Hindlimb muscle (tissue), 1 donor: ENCODE results near the gene IFNA21. TPM values are rescaled to one million over a fixed set of nuclear protein-coding genes. Genes with fewer than 3 reads are reported as not detected.
"Not testable (repeated sequence)": the region's sequence is repeated elsewhere in the genome, so short reads cannot be mapped to it uniquely, and the experiment has no call there.

ENCODE experiments used
- DNase-seq: peaks from one replicate; pipeline ENCODE4 v3.0.0-alpha.2; 2013
- polyA plus RNA-seq: library from polyadenylated mRNA; unstranded; fragments of 120-200 nt; gene quantifications from one replicate; pipeline ENCODE4 v1.2.1, GENCODE V29; 2013; ENCODE audit not compliant: insufficient read length

Gene IFNA21
- polyA plus RNA-seq, 1 donor, result not detected

DNA sequence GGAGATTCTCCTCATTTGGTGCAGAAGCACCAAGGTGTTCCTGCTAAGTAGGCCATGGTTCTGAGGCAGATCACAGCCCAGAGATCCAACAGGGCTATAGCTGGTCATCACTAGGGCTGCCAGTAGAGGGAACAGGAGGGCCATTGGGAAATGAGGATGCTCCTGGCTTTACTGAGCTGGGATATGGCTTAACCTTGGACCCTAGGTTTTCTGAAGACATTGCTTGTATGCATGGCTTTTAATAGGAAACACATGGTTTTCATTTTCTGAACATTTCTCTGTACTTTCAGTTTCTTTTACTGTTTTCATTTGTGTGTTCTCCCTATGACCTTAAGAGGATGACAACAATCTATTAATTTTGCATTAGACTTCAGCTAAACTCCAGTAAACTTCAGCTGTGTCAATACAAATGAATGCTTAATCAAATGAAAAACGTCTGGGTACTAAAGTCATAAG, 25.0 kb downstream of the IFNA21 start, which contains the start of gene IFNW1:
IFNW1 (minus strand) TSS at position 406 of the 456 bp plus-strand sequence; CDS start at position 144, 262 bp downstream.
- no peak for DNase-seq

- DNase-seq, result no peak
These were observed 29.4 kb downstream of the IFNA21 start for GRCh38 chr9:21137020-21137419.

- DNase-seq, result no peak
These were observed 30.7 kb downstream of the IFNA21 start for GRCh38 chr9:21135736-21136135.

GRCh38 chr9:21128186-21128585, 38.3 kb downstream of the IFNA21 start:
- DNase-seq, result not testable (repeated sequence)

- DNase-seq, result no peak
These were observed 44.7 kb downstream of the IFNA21 start for GRCh38 chr9:21121595-21122251.

- DNase-seq, result no peak
These were observed 45.4 kb downstream of the IFNA21 start for GRCh38 chr9:21121079-21121478.

GRCh38 chr9:21119093-21119770, 47.2 kb downstream of the IFNA21 start:
- no peak for DNase-seq

Other genes with a start within 250 kb of the IFNA21 start
- 1.4 TPM for gene HACD4, start 135.0 kb downstream of the IFNA21 start, polyA plus RNA-seq
- not detected for gene IFNB1, start 88.7 kb downstream of the IFNA21 start, polyA plus RNA-seq
- gene IFNW1, start 24.8 kb downstream of the IFNA21 start, polyA plus RNA-seq, result not detected
- not detected for gene IFNA4, start 20.9 kb upstream of the IFNA21 start, polyA plus RNA-seq
- gene IFNA7, start 35.5 kb upstream of the IFNA21 start, polyA plus RNA-seq, result not detected
- gene IFNA10, start 40.5 kb upstream of the IFNA21 start, polyA plus RNA-seq, result not detected
- not detected for gene IFNA16, start 50.7 kb upstream of the IFNA21 start, polyA plus RNA-seq
- gene IFNA17, start 61.6 kb upstream of the IFNA21 start, polyA plus RNA-seq, result not detected
- gene IFNA14, start 73.3 kb upstream of the IFNA21 start, polyA plus RNA-seq, result not detected
- not detected for gene IFNA5, start 138.7 kb upstream of the IFNA21 start, polyA plus RNA-seq
- 19.6 TPM for gene KLHL9, start 168.7 kb upstream of the IFNA21 start, polyA plus RNA-seq
- not detected for gene IFNA6, start 184.2 kb upstream of the IFNA21 start, polyA plus RNA-seq
- gene IFNA13, start 201.4 kb upstream of the IFNA21 start, polyA plus RNA-seq, result not detected
- gene IFNA2, start 218.7 kb upstream of the IFNA21 start, polyA plus RNA-seq, result not detected
- not detected for gene IFNA8, start 242.5 kb upstream of the IFNA21 start, polyA plus RNA-seq